H1 (cell line): ENCODE results near the gene GPS1. TPM values are rescaled to one million over a fixed set of nuclear protein-coding genes. Genes with fewer than 3 reads are reported as not detected.

Experiments
- CTCF ChIA-PET: fragments of 300-600 bp; sonication (Branson Sonifier 250); formaldehyde crosslinking; loops from one replicate; lab custom pipeline; 2021; ENCODE audit not compliant: partially characterized antibody; lab: Charles Lee
- POLR2A ChIA-PET: fragments of 300-600 bp; sonication (Branson Sonifier 250); formaldehyde crosslinking; loops from one replicate; lab custom pipeline; 2021; ENCODE audit warnings: inconsistent platforms; ENCODE audit not compliant: partially characterized antibody; lab: Charles Lee
- DNase-seq, 2 experiments: peaks; one replicate each; pipeline versions ENCODE4 v3.0.0 to v3.0.0-alpha.2; 2010 to 2022; ENCODE audit warnings: low spot score in 2 of 2, low read depth in 1 of 2, mixed read lengths in 1 of 2
- FAIRE-seq: peaks from 2 replicates; lab custom pipeline; 2011; peaks lifted over from hg19 to GRCh38; lab: Jason Lieb, UNC
- H2AFZ ChIP-seq: 2 replicates; pipeline ENCODE4 v1.8.1; 2012; ENCODE audit warnings: low read length, inconsistent platforms
- H2AK5ac ChIP-seq: 2 replicates; pipeline ENCODE4 v1.6.1; 2013; ENCODE audit warnings: low read depth, low read length
- H2BK120ac ChIP-seq: replicated peaks from 2 replicates; pipeline ENCODE3; 2013; ENCODE audit warnings: low read depth, low read length, inconsistent platforms
- H2BK12ac ChIP-seq: 2 replicates; pipeline ENCODE4 v1.6.1; 2013; ENCODE audit warnings: low read depth, low read length
- H2BK15ac ChIP-seq: 2 replicates; pipeline ENCODE4 v1.6.1; 2013; ENCODE audit warnings: low read length
- H2BK20ac ChIP-seq: 2 replicates; pipeline ENCODE4 v1.6.1; 2013; ENCODE audit warnings: low read length
- H2BK5ac ChIP-seq: 2 replicates; pipeline ENCODE4 v1.6.1; 2013; ENCODE audit warnings: low read depth, low read length
- H3K14ac ChIP-seq: 2 replicates; pipeline ENCODE4 v1.6.1; 2013; ENCODE audit warnings: inconsistent platforms; ENCODE audit not compliant: insufficient read length
- H3K18ac ChIP-seq: 2 replicates; pipeline ENCODE4 v1.6.1; 2013; ENCODE audit warnings: low read length; ENCODE audit errors: extremely low read depth
- H3K23ac ChIP-seq: 2 replicates; pipeline ENCODE4 v1.6.1; 2013; ENCODE audit warnings: inconsistent platforms; ENCODE audit not compliant: insufficient read length
- H3K23me2 ChIP-seq: 2 replicates; pipeline ENCODE4 v1.6.1; 2013; ENCODE audit warnings: low read depth, low read length
- H3K27ac ChIP-seq: 2 replicates; pipeline ENCODE4 v1.6.1; 2011; ENCODE audit warnings: low read depth, low read length, inconsistent platforms
- H3K27me3 ChIP-seq, 4 experiments: replicated peaks in 1 of 4; 1 replicate in 1 of 4; 2 replicates in 3 of 4; pipeline versions ENCODE4 v1.6.1 to v1.8.1; 2011 to 2013; ENCODE audit warnings: low read length in 3 of 4, mild to moderate bottlenecking in 3 of 4, inconsistent platforms in 2 of 4, mixed read lengths in 2 of 4, moderate library complexity in 1 of 4; ENCODE audit not compliant: control insufficient read depth in 3 of 4, insufficient read depth in 3 of 4; ENCODE audit errors: extremely low read depth in 1 of 4
- H3K36me3 ChIP-seq, 4 experiments: 2 replicates each; pipeline versions ENCODE4 v1.6.1 to v1.8.1; 2011 to 2013; ENCODE audit warnings: mild to moderate bottlenecking in 4 of 4, low read length in 3 of 4, moderate library complexity in 2 of 4, control low read depth in 1 of 4, inconsistent platforms in 1 of 4; ENCODE audit not compliant: insufficient read depth in 4 of 4, control insufficient read depth in 2 of 4
- H3K4ac ChIP-seq: replicated peaks from 2 replicates; pipeline ENCODE3; 2013; ENCODE audit warnings: low read length, low read depth, mixed read lengths, inconsistent platforms; ENCODE audit not compliant: insufficient read length
- H3K4me1 ChIP-seq, 4 experiments: replicated peaks in 1 of 4; 1 replicate in 1 of 4; 2 replicates in 3 of 4; pipeline versions ENCODE4 v1.6.1 to v1.8.1; 2011 to 2013; ENCODE audit warnings: low read length in 3 of 4, inconsistent platforms in 2 of 4, mixed read lengths in 1 of 4; ENCODE audit not compliant: insufficient read depth in 4 of 4, control insufficient read depth in 3 of 4
- H3K4me2 ChIP-seq, 2 experiments: 2 replicates each; pipeline versions ENCODE4 v1.6.1 to v1.8.1; 2011 to 2013; ENCODE audit warnings: low read depth in 2 of 2, low read length in 2 of 2, control low read depth in 1 of 2, inconsistent platforms in 1 of 2, mild to moderate bottlenecking in 1 of 2; ENCODE audit not compliant: insufficient read depth in 1 of 2
- H3K4me3 ChIP-seq, 4 experiments: fragments of 200-600, 300-600 bp in 1 of 4; sonication (generic), shearing (Covaris generic), sonication (Bioruptor Twin) in 1 of 4; 2 replicates each; pipeline versions ENCODE4 v1.5.1 to v1.8.1; 2011 to 2016; ENCODE audit warnings: low read length in 4 of 4, low read depth in 3 of 4, control low read depth in 2 of 4, inconsistent platforms in 2 of 4, mild to moderate bottlenecking in 2 of 4, mixed read lengths in 1 of 4, moderate library complexity in 1 of 4; ENCODE audit not compliant: insufficient read depth in 2 of 4; ENCODE audit errors: extremely low read depth in 1 of 4
- H3K56ac ChIP-seq: replicated peaks from 2 replicates; pipeline ENCODE3; 2013; ENCODE audit warnings: low read depth, mild to moderate bottlenecking, mixed read lengths, low read length, inconsistent platforms; ENCODE audit not compliant: insufficient read length
- H3K79me1 ChIP-seq: 2 replicates; pipeline ENCODE4 v1.6.1; 2013; ENCODE audit warnings: low read depth, low read length, control low read depth
- H3K79me2 ChIP-seq, 2 experiments: 2 replicates each; pipeline versions ENCODE4 v1.6.1 to v1.8.1; 2012 to 2013; ENCODE audit warnings: low read length in 2 of 2, mild to moderate bottlenecking in 2 of 2, inconsistent platforms in 1 of 2; ENCODE audit not compliant: insufficient read depth in 2 of 2, control insufficient read depth in 1 of 2
- H3K9ac ChIP-seq, 4 experiments: replicated peaks in 1 of 4; 1 replicate in 1 of 4; 2 replicates in 3 of 4; pipeline versions ENCODE4 v1.6.1 to v1.8.1; 2011 to 2013; ENCODE audit warnings: low read depth in 3 of 4, low read length in 3 of 4, control low read depth in 2 of 4, mild to moderate bottlenecking in 2 of 4, moderate library complexity in 2 of 4, inconsistent platforms in 1 of 4; ENCODE audit errors: extremely low read depth in 1 of 4
- H3K9me3 ChIP-seq, 2 experiments: 2 replicates each; pipeline versions ENCODE4 v1.6.1 to v1.8.1; 2012 to 2013; ENCODE audit warnings: mild to moderate bottlenecking in 2 of 2, moderate library complexity in 2 of 2, control low read depth in 1 of 2, inconsistent platforms in 1 of 2, low read depth in 1 of 2, low read length in 1 of 2, mixed read lengths in 1 of 2; ENCODE audit not compliant: insufficient read depth in 2 of 2
- H4K20me1 ChIP-seq, 2 experiments: replicated peaks in 1 of 2; 2 replicates each; pipeline versions ENCODE3 to v1.8.1; 2011 to 2013; ENCODE audit warnings: inconsistent platforms in 2 of 2, low read length in 2 of 2, mild to moderate bottlenecking in 1 of 2; ENCODE audit not compliant: insufficient read depth in 2 of 2, control insufficient read depth in 1 of 2
- H4K5ac ChIP-seq: 2 replicates; pipeline ENCODE4 v1.6.1; 2013; ENCODE audit warnings: low read length, low read depth, mixed read lengths, inconsistent platforms; ENCODE audit not compliant: insufficient read length
- H4K8ac ChIP-seq: 2 replicates; pipeline ENCODE4 v1.8.0; 2013; ENCODE audit warnings: mild to moderate bottlenecking, moderate library complexity, low read length, inconsistent platforms; ENCODE audit not compliant: insufficient read depth; ENCODE audit errors: extremely low read depth
- H4K91ac ChIP-seq: replicated peaks from 2 replicates; pipeline ENCODE3; 2013; ENCODE audit warnings: low read length, mixed read lengths, inconsistent platforms; ENCODE audit not compliant: insufficient read length
- CBX8 ChIP-seq: fragments of 300-800, 300-1000 bp; sonication (generic); IDR thresholded peaks from 2 replicates; pipeline ENCODE4 v1.7.1; 2016; ENCODE audit warnings: low read depth, low read length, borderline replicate concordance
- CEBPB ChIP-seq: IDR thresholded peaks from 2 replicates; pipeline ENCODE4 v1.6.1; 2012; ENCODE audit warnings: low read depth, low read length
- CHD1 ChIP-seq: IDR thresholded peaks from 2 replicates; pipeline ENCODE4 v1.6.1; 2012; ENCODE audit warnings: low read depth, low read length, improper control_type of control experiment
- CHD2 ChIP-seq: IDR thresholded peaks from 2 replicates; pipeline ENCODE4 v1.6.1; 2012; ENCODE audit warnings: low read length, improper control_type of control experiment
- EGR1 ChIP-seq: IDR thresholded peaks from 2 replicates; pipeline ENCODE4 v1.6.1; 2011; ENCODE audit warnings: low read depth, low read length, borderline replicate concordance
- JUND ChIP-seq: IDR thresholded peaks from 2 replicates; pipeline ENCODE4 v1.6.1; 2011; ENCODE audit warnings: mild to moderate bottlenecking, improper control_type of control experiment, low read length
- KDM4A ChIP-seq: IDR thresholded peaks from one replicate; pipeline ENCODE4 v1.7.1; 2012; ENCODE audit warnings: low read depth, mild to moderate bottlenecking, moderate library complexity, low read length, inconsistent platforms; ENCODE audit not compliant: severe bottlenecking
- PHF8 ChIP-seq: fragments of 200-600 bp; sonication (generic); conservative IDR thresholded peaks from 2 replicates; pipeline ENCODE4 v1.7.1; 2012; ENCODE audit warnings: low read depth, mild to moderate bottlenecking, inconsistent platforms, low read length, moderate library complexity
- YY1 ChIP-seq: IDR thresholded peaks from 2 replicates; pipeline ENCODE4 v1.6.1; 2011; ENCODE audit warnings: low read depth, mild to moderate bottlenecking, low read length
- WGBS, 2 experiments: shearing (Covaris generic) in 1 of 2; methylation state at CpG; one replicate each; pipeline versions ENCODE4 v1.1.6 to v1.1.7; 2013 to 2015; ENCODE audit warnings: low lambda C conversion rate in 2 of 2, mixed read lengths in 2 of 2, inconsistent platforms in 1 of 2, low coverage in 1 of 2, missing lambda C conversion rate in 1 of 2; ENCODE audit not compliant: insufficient replicate concordance in 2 of 2, insufficient coverage in 1 of 2, insufficient read length in 1 of 2; ENCODE audit errors: extremely low coverage in 1 of 2, missing lambda C conversion rate in 1 of 2; 5-methylcytosine and 5-hydroxymethylcytosine counted together
- polyA plus RNA-seq, 7 experiments: library from polyadenylated mRNA; depleted of rRNA in 3 of 7; stranded (reverse) in 5 of 7; unstranded in 2 of 7; fragments of >200 nt in 5 of 7; fragments of 200-250 nt in 2 of 7; gene quantifications; 1 replicate in 5 of 7; 2 replicates in 1 of 7; 4 replicates in 1 of 7; pipeline versions ENCODE4 v1.2.1 to v1.2.3, GENCODE V29; 2011 to 2013; ENCODE audit warnings: missing spikeins in 2 of 7, mixed read lengths in 2 of 7
- total RNA-seq: library from RNA; stranded (reverse); fragmentation: NEBNext Ultra II Directional; extraction: Animal tissue kit (Norgen Biotek cat#: 25700); gene quantifications from 2 replicates; pipeline ENCODE4 v1.2.1, GENCODE V29; 2021

GPS1 gene
- total and polyA plus RNA-seq, 2 of the 8 experiments (the other 6 are each of a cell fraction or from before 2014, with no cell fraction given), result 153 to 277 TPM

DNA sequence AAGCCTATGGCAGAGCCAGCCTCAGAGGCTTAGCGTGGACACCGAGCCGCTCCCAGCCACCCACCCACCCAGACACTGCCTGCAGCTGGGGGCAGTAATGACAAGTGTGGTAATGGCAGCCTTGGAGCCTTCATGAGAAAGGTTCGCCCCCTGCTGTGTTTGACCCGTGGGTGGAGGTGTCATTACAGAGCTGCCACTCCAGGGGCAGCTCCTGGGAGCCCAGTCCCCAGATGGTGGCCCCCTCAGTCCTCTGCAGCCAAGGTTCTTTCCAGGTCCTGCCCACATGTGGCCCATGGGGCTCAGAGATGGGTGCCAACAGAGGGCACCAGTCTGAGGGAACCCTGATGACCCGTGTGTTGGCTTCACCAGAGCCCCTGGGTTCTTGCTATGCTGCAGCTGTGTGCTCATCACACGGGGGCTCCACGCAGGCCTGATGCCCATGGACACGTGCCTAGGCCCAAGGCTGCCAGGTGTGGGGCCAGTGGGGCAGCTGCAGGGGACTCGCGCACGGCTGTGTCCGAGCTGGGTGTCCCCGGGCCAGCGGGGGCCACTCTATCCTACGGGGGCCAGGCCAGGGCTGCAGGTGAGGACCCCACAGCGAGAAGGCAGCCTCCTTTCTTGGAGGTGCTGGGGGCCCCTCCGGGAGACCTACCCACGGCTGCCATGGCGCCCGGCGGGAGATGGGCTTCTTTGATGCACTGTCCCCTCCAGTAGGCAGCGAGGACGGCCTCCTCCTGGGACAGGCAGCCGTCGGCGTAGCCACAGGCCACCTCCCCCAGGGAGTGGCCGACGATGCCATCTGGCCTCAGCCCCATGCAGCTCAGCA lies 38.2 kb downstream of the GPS1 start:
- no peak overlapping the region for H3K18ac ChIP-seq
- TF ChIP-seq CHD2 (no peak), YY1 (no peak), EGR1 (no peak), CEBPB (no peak), CBX8 (no peak), PHF8 (no peak), JUND (no peak), CHD1 (no peak), KDM4A (no peak)
- no peaks in the 10 kb centered on the region for H3K9me3 ChIP-seq
- H2AFZ ChIP-seq, result no peak overlapping the region
- POLR2A ChIA-PET, result interaction anchor here (0.8 to 8.8 kb wide), 7 partner anchors 12 to 42 kb away, joined by 3 to 105 read pairs (median 4); partner anchors contain the start of gene DUS1L
- H2BK15ac ChIP-seq, result no peak overlapping the region
- no peak overlapping the region for H2BK12ac ChIP-seq
- H2AK5ac ChIP-seq, result no peak overlapping the region
- peaks cover 10% of the 10 kb centered on the region for H3K79me1 ChIP-seq
- peaks cover 61 to 95% (median 86%) of the 10 kb centered on the region in 4 experiments for H3K36me3 ChIP-seq
- H3K27me3 ChIP-seq, result no peaks in the 10 kb centered on the region
- H4K91ac ChIP-seq, result no peak overlapping the region
- peaks cover 15 to 77% of the 10 kb centered on the region in 2 experiments for H4K20me1 ChIP-seq
- no peak overlapping the region for H2BK20ac ChIP-seq
- peaks cover 0 to 10% of the 10 kb centered on the region in 2 experiments; a peak in 1 of 4 replicates for H3K79me2 ChIP-seq
- no peak overlapping the region for H2BK120ac ChIP-seq
- FAIRE-seq, result no peak
- peak overlapping the region; percentile 25; the same call in 1 of the 2 replicates for H4K8ac ChIP-seq
- peak in 1 of 2 experiments; percentile 40 for DNase-seq
- H3K9ac ChIP-seq, result no peak overlapping the region
- no peak overlapping the region for H3K56ac ChIP-seq
- H3K4me3 ChIP-seq, result no peak overlapping the region
- CTCF ChIA-PET, result interaction anchor here (0.8 to 2.2 kb wide), 7 partner anchors 12 to 226 kb away, joined by 3 to 9 read pairs (median 4); partner anchors contain the start of gene DCXR
- no peaks in the 10 kb centered on the region for H3K4me1 ChIP-seq
- H2BK5ac ChIP-seq, result no peak overlapping the region; the same call in 1 of the 2 replicates
- H3K4ac ChIP-seq, result no peak overlapping the region
- no peaks in the 10 kb centered on the region for H3K23me2 ChIP-seq
- no peak overlapping the region for H4K5ac ChIP-seq
- H3K27ac ChIP-seq, result no peak overlapping the region
- no peak overlapping the region for H3K23ac ChIP-seq
- no peak overlapping the region for H3K14ac ChIP-seq
- 87% methylated on average over 19 of the region's 29 CpGs; no CpG with 5 or more reads in 1 of the 2 experiments for WGBS, 2 experiments
- H3K4me2 ChIP-seq, result no peak overlapping the region
